HG03432 (cell line): ENCODE data around the gene EPHA5.
A peak's percentile ranks its signal among the peaks of the same experiment; 100 is the strongest.

Experiments used
- ATAC-seq: cut with Tn5 transposase; IDR thresholded peaks from one replicate; pipeline ENCODE4 v1.9.1; 2021; ENCODE audit warnings: mild to moderate bottlenecking, moderate library complexity; ENCODE audit not compliant: unreplicated experiment

EPHA5 gene

GRCh38 chr4:65670331-65671031 is at the start of gene EPHA5:
Gene EPHA5, minus strand, starts transcription at chr4:65670489. Its CDS starts 747 bp downstream, at chr4:65669742.
- ATAC-seq: peak; percentile 73

DNA sequence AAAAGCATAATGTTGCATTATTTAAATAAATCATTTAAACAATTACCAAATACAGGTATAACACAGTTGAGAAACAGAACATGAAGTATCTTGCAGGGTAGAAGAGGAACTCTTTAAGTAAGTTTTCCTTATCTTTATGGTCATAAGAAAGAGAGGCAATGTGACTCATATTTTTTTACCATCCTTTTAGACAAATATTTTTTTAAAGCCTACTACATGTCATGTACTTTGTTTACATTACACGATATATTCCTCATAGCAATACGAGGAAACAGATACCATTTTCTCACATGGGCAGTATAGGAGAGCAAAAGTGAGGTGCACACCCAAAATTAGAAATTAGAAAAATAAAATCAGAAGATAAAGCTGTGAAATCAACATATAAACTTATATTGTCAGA is 49.3 kb upstream of the EPHA5 start:
- no peak for ATAC-seq

DNA sequence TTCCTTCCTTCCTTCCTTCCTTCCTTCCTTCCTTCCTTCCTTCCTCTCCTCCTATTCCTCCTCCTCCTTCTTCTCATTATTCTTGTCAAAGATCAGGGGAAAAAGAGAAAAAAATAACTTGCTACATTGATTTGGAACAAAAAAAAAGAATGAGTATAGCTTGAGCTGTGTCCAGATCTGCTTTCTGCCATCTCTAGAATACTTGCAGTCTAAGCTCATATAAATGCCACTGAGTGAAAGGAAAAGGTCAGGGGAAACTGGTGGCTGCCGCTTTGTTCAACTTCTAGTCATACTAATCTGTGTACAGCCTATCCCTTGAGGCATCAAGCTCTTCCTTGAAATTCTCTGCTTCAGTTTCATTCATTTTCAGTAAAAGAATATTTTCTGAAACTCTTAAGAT is 28.3 kb upstream of the EPHA5 start:
- no peak for ATAC-seq

- no peak for ATAC-seq
Observed at GRCh38 chr4:65696436-65696835, 26.1 kb upstream of the EPHA5 start.

- no peak for ATAC-seq
Observed at GRCh38 chr4:65671372-65671771, 1.1 kb upstream of the EPHA5 start.

GRCh38 chr4:65670020-65670330 is 314 bp downstream of the EPHA5 start:
- no peak for ATAC-seq

DNA sequence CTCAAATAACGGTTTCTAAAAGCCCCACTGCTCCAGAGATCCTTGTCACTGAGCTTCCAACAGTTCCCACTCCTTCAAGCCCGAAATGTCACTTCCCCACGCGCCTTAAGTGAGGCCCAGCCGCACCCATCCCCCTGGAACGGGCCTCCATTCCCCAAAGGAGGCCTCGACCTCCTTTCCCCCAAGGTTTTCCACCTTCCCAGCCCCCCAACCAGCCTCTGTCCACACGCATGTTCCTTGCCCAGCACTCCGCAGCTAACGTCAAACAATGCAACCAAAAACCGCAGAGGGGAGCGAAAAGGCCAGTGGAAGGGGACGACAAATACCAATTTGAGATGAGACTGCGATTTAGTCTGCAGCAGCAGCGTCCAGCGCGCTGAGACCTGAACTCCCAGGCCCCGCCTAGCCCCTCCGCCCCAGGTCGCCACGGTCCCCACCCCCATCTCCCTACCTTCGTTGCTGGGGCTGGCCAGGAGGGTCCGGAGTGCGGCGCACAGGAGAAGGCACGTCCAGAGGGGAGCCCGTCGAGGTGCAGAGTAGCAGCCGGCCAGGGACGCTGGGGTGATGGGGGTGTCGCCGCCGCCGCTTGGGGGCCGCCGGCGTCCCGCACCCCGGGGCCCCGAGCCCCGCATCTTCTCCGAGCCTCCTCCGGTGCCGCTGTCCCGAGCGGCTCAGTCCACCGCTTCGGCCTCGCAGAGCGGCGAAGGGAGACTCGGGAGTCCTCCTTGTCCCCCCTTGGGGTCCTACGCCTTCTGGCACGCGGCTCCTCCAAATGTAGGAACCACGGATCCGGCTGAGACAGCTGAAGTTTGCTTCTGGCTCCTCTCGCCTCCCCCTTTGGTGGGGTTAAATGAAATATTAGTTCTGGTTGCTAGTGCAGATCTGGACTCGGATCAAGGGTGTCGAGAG is 924 bp downstream of the EPHA5 start:
- no peak for ATAC-seq

- ATAC-seq: no peak
Observed at GRCh38 chr4:65668201-65669089, 1.8 kb downstream of the EPHA5 start.

- no peak for ATAC-seq
Observed at GRCh38 chr4:65667506-65668041, 2.7 kb downstream of the EPHA5 start.

DNA sequence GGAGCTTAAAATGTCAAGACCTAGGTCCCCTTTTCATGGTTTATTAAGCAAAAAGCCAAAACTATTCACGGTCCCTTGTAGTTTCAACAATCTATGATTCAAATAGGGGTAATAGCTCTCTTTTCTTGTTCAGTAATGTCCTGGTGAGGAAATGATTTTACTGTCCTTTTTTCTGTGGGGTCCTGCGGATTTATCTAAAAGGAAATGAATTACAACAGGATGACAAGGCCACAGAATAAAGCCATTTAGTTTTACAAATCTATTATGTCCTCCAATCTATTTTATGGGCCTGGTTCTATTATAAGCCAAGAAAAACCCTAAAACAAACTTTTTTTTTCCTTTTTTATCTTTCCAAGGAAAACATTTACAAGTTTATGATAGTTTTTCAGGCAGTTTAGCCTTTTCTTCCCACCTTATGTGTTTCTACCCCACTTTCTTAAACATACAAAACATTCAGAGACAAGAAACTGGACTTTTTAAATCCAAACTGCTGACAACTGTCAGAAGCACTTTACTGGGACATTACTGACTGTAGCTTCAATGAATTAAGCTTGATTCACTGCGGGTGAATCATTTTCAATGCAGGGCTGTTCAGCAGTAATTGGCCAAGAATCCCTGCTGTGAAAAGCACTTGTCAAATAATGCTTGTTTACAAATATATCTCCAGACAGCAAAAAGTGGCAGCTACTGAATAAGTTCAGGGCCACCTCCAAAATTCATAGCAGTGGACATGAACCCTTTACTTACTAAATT is 4.3 kb downstream of the EPHA5 start:
- no peak for ATAC-seq

GRCh38 chr4:65661471-65661870 is 8.8 kb downstream of the EPHA5 start:
- no peak for ATAC-seq

- no peak for ATAC-seq
Observed at GRCh38 chr4:65658117-65658516, 12.2 kb downstream of the EPHA5 start.

DNA sequence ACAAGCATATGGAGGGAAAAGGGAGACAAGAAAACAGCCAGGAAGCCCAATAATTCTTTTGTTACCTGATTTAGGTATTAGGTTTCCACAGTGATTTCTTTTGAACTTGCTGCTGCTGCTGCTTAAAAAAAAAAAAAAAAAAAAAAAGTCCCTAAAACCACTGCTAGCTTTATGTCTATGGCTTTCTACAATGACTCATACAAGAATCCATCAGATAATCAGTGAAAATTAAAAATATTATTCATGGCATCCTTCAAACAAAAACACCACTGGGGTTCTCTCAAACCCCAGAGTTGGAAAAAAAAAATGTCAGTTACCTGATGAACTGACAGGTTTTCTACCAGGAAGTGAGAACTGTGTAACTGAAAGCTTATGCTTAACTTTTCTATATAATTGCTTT is 14.3 kb downstream of the EPHA5 start:
- ATAC-seq: no peak

- no peak for ATAC-seq
Observed at GRCh38 chr4:65654976-65655375, 15.3 kb downstream of the EPHA5 start.

GRCh38 chr4:65653740-65654361 is 16.4 kb downstream of the EPHA5 start:
- ATAC-seq: no peak

- no peak for ATAC-seq
Observed at GRCh38 chr4:65651751-65652150, 18.5 kb downstream of the EPHA5 start.

DNA sequence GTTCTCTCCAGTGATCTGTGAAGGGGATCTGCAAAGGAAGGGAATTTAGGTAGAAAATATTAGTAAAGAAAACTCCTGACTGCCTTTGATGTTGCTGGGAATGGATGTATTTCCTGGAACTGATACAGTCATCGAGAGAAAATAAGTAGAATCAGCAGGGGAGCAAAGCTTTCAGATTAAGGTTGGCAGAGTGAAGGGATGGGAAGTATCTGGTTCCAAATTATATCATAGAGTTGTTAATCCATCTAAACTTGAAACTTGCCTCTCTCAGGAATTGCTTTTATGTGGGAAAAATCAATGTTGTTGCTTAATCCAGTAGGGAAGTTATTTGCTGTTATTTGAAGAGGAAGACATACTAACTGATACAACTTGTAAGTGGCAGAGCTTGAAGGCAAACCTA is 19.3 kb downstream of the EPHA5 start:
- ATAC-seq: no peak

GRCh38 chr4:65646136-65646535 is 24.2 kb downstream of the EPHA5 start:
- ATAC-seq: no peak

GRCh38 chr4:65645185-65645584 is 25.1 kb downstream of the EPHA5 start:
- ATAC-seq: no peak
